Measurements from ENCODE around the gene ORAI3. TPM values are rescaled to one million over a fixed set of nuclear protein-coding genes. Genes with fewer than 3 reads are reported as not detected.

The ORAI3 gene
- total RNA-seq, 1 donor from 2014 or later = 39.0 TPM

- Histone ChIP-seq H3K36me3 (no peaks in the 10 kb centered on the region), H3K4me1 (no peaks in the 10 kb centered on the region), H3K27ac (no peak overlapping the region), H3K4me3 (no peak overlapping the region), H3K27me3 (no peaks in the 10 kb centered on the region), H3K9me3 (no peaks in the 10 kb centered on the region)
- DNase-seq (ENCODE audit: low spot score in 2 of 2) = no peak
- TF ChIP-seq, protein P1, sequence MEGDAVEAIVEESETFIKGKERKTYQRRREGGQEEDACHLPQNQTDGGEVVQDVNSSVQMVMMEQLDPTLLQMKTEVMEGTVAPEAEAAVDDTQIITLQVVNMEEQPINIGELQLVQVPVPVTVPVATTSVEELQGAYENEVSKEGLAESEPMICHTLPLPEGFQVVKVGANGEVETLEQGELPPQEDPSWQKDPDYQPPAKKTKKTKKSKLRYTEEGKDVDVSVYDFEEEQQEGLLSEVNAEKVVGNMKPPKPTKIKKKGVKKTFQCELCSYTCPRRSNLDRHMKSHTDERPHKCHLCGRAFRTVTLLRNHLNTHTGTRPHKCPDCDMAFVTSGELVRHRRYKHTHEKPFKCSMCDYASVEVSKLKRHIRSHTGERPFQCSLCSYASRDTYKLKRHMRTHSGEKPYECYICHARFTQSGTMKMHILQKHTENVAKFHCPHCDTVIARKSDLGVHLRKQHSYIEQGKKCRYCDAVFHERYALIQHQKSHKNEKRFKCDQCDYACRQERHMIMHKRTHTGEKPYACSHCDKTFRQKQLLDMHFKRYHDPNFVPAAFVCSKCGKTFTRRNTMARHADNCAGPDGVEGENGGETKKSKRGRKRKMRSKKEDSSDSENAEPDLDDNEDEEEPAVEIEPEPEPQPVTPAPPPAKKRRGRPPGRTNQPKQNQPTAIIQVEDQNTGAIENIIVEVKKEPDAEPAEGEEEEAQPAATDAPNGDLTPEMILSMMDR (IDR thresholded peaks at IDR 0.05) = no peak
- intact Hi-C loops (cut with DNase I) = no loop called here
Observed at GRCh38 chr16:30910427-30911029, 38.3 kb upstream of the ORAI3 start.

DNA sequence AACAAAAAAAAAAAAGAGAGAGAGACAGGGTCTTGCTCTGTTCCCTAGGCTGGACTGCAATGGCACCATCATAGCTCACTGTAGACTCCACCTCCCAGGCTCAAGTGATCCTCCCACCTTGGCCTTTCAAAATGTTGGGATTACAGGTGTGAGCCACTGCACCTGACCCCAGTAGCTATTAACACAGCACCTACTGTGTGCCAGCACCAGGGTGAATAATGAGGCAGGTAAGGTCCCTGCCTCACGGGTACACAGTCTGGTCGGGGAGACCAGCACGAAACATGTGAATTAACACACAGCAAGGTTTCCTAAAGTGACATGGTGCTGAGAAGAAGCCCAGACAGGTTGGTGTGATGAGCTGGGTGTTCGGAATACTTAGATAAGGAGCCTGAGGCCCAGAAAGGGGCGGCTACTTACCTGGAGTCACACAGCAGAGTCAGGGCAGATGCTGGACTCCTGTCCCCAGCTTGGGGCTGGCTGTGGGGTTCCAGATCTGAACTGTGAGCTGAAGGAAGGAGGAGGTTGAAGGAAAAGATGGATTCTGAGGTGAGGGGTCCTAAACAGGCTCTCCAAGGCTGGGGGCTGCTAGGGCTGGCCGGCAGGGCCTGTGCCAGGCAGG is 36.0 kb upstream of the ORAI3 start:
- Histone ChIP-seq H3K27me3 (no peaks in the 10 kb centered on the region), H3K36me3 (no peaks in the 10 kb centered on the region), H3K4me1 (no peaks in the 10 kb centered on the region), H3K9me3 (no peaks in the 10 kb centered on the region), H3K4me3 (no peak overlapping the region), H3K27ac (no peak overlapping the region)
- no peak for DNase-seq (ENCODE audit: low spot score in 2 of 2)
- TF ChIP-seq, protein P1 (IDR thresholded peaks at IDR 0.05) = no peak
- intact Hi-C loops (cut with DNase I) = no loop called here

- TF ChIP-seq, protein P1 (IDR thresholded peaks at IDR 0.05) = no peak
- intact Hi-C loops (cut with DNase I) = no loop called here
- Histone ChIP-seq H3K27me3 (no peaks in the 10 kb centered on the region), H3K9me3 (no peaks in the 10 kb centered on the region), H3K36me3 (no peaks in the 10 kb centered on the region), H3K27ac (no peak overlapping the region), H3K4me1 (no peaks in the 10 kb centered on the region), H3K4me3 (no peak overlapping the region)
- no peak for DNase-seq (ENCODE audit: low spot score in 2 of 2)
Observed at GRCh38 chr16:30914830-30915229, 34.0 kb upstream of the ORAI3 start.

GRCh38 chr16:30918614-30919013 is 30.3 kb upstream of the ORAI3 start:
- Histone ChIP-seq H3K4me3 (no peak overlapping the region), H3K36me3 (no peaks in the 10 kb centered on the region), H3K9me3 (no peaks in the 10 kb centered on the region), H3K27ac (no peak overlapping the region), H3K4me1 (peaks cover 0 to 3% of the 10 kb centered on the region in 2 donors), H3K27me3 (no peaks in the 10 kb centered on the region)
- intact Hi-C loops (cut with DNase I) = no loop called here
- TF ChIP-seq, protein P1 (IDR thresholded peaks at IDR 0.05) = no peak
- no peak for DNase-seq (ENCODE audit: low spot score in 2 of 2)

DNA sequence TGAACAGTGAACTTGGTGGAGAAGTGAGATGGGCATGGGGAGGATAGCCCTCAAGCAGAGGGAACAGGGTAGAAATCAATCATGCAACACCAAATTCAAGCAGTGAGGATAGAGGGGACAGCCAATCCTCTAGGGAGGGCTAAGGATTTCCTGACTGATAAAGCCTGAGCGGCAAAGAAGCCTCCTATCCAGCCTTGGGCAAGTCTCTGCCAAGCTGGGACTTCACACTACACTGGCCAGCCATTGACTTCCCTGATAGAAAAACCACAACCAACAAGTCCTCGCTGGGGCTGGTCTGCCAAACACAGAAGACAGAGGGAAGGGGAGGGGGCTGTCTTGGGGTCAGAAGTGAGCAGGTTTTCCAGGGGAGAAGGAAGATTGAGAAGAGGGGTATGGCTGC is 28.0 kb upstream of the ORAI3 start:
- H3K27ac ChIP-seq = peak overlapping the region; percentile 95 to 97

More for the DNA sequence above, 28.0 kb upstream of the ORAI3 start:
- Histone ChIP-seq H3K4me1 (peaks cover 3 to 4% of the 10 kb centered on the region in 2 donors), H3K27me3 (no peaks in the 10 kb centered on the region), H3K4me3 (no peak overlapping the region), H3K36me3 (no peaks in the 10 kb centered on the region), H3K9me3 (no peaks in the 10 kb centered on the region)
- TF ChIP-seq, protein P1 (IDR thresholded peaks at IDR 0.05) = no peak
- no peak for DNase-seq (ENCODE audit: low spot score in 2 of 2)
- intact Hi-C loops (cut with DNase I) = loop anchor here (1.0 kb wide), 2 partner anchors 46 to 77 kb away; no protein-coding TSS in a partner anchor

Data from ascending aorta (tissue), 2 donors.